HEK293 (cell line): Measurements from ENCODE around the gene TAF11.
A peak's percentile ranks its signal among the peaks of the same experiment; 100 is the strongest.

ENCODE experiments used
- EGR2 ChIP-seq: fragments of 450-650 bp; formaldehyde crosslinking; IDR thresholded peaks from 2 replicates; pipeline ENCODE4 v1.5.1; 2016; ENCODE audit warnings: low read depth, missing biosample characterization, missing genetic modification characterization
- HOXA7 ChIP-seq: sonication (generic); formaldehyde crosslinking; IDR thresholded peaks from 2 replicates; pipeline ENCODE4 v1.8.1; 2022; ENCODE audit warnings: missing genetic modification reagents, borderline replicate concordance
- HOXC10 ChIP-seq: sonication (generic); formaldehyde crosslinking; IDR thresholded peaks from 2 replicates; pipeline ENCODE4 v1.8.1; 2023; ENCODE audit warnings: mild to moderate bottlenecking, missing genetic modification reagents
- IKZF3 ChIP-seq: fragments of 450-650 bp; IDR thresholded peaks from 2 replicates; pipeline ENCODE4 v1.5.0; 2018; ENCODE audit warnings: missing biosample characterization, mild to moderate bottlenecking, missing genetic modification characterization, moderate library complexity
- SCRT1 ChIP-seq: fragments of 450-650 bp; formaldehyde crosslinking; IDR thresholded peaks from 2 replicates; pipeline ENCODE4 v1.5.1; 2016; ENCODE audit warnings: missing biosample characterization, missing genetic modification characterization, borderline replicate concordance
- SETDB1 ChIP-seq: IDR thresholded peaks from one replicate; pipeline ENCODE4 v1.6.1; 2017; ENCODE audit warnings: mild to moderate bottlenecking, low read length, moderate library complexity, mixed read lengths; ENCODE audit not compliant: insufficient read length
- ZBTB17 ChIP-seq: fragments of 450-650 bp; formaldehyde crosslinking; IDR thresholded peaks from 2 replicates; pipeline ENCODE4 v1.5.1; 2016; ENCODE audit warnings: missing biosample characterization, missing genetic modification characterization
- ZBTB8A ChIP-seq: fragments of 450-650 bp; formaldehyde crosslinking; IDR thresholded peaks from 2 replicates; pipeline ENCODE4 v1.5.1; 2016; ENCODE audit warnings: missing biosample characterization, missing genetic modification characterization
- ZFHX2 ChIP-seq: fragments of 450-650 bp; formaldehyde crosslinking; conservative IDR thresholded peaks from 2 replicates; pipeline ENCODE4 v1.5.1; 2016; ENCODE audit warnings: missing biosample characterization, missing genetic modification characterization
- ZNF112 ChIP-seq: fragments of 450-650 bp; formaldehyde crosslinking; IDR thresholded peaks from 2 replicates; pipeline ENCODE4 v1.5.0; 2017; ENCODE audit warnings: missing biosample characterization, missing genetic modification characterization
- ZNF114 ChIP-seq: fragments of 450-650 bp; formaldehyde crosslinking; IDR thresholded peaks from 2 replicates; pipeline ENCODE4 v1.5.0; 2017; ENCODE audit warnings: missing biosample characterization, missing genetic modification characterization
- ZNF2 ChIP-seq: fragments of 450-650 bp; formaldehyde crosslinking; IDR thresholded peaks from 2 replicates; pipeline ENCODE4 v1.5.1; 2016; ENCODE audit warnings: missing biosample characterization, missing genetic modification characterization
- ZNF24 ChIP-seq: fragments of 450-650 bp; formaldehyde crosslinking; IDR thresholded peaks from 2 replicates; pipeline ENCODE4 v1.5.1; 2016; ENCODE audit warnings: missing biosample characterization, missing genetic modification characterization
- ZNF274 ChIP-seq, 2 experiments: fragments of 200-500 bp in 1 of 2; fragments of 450-650 bp in 1 of 2; sonication (Bioruptor generic) in 1 of 2; formaldehyde crosslinking in 1 of 2; IDR thresholded peaks; 2 replicates each; pipeline versions ENCODE4 v1.5.1 to v1.6.1; 2014 to 2016; ENCODE audit warnings: borderline replicate concordance in 1 of 2, inconsistent platforms in 1 of 2, low read length in 1 of 2, missing biosample characterization in 1 of 2, missing genetic modification characterization in 1 of 2
- ZNF292 ChIP-seq: fragments of 450-650 bp; formaldehyde crosslinking; IDR thresholded peaks from 2 replicates; pipeline ENCODE4 v1.5.1; 2016; ENCODE audit warnings: low read depth, missing biosample characterization, missing genetic modification characterization, borderline replicate concordance
- ZNF335 ChIP-seq: fragments of 450-650 bp; formaldehyde crosslinking; conservative IDR thresholded peaks from 2 replicates; pipeline ENCODE4 v1.5.1; 2016; ENCODE audit warnings: missing biosample characterization, missing genetic modification characterization
- ZNF391 ChIP-seq: fragments of 450-650 bp; formaldehyde crosslinking; IDR thresholded peaks from 2 replicates; pipeline ENCODE4 v1.5.1; 2016; ENCODE audit warnings: low read depth, missing biosample characterization, missing genetic modification characterization, borderline replicate concordance
- ZNF473 ChIP-seq: fragments of 450-650 bp; formaldehyde crosslinking; IDR thresholded peaks from 2 replicates; pipeline ENCODE4 v1.5.1; 2017; ENCODE audit warnings: missing biosample characterization, missing genetic modification characterization
- ZNF514 ChIP-seq: fragments of 450-650 bp; formaldehyde crosslinking; IDR thresholded peaks from 2 replicates; pipeline ENCODE4 v1.5.1; 2016; ENCODE audit warnings: missing biosample characterization, missing genetic modification characterization
- ZNF521 ChIP-seq: fragments of 450-650 bp; formaldehyde crosslinking; IDR thresholded peaks from 2 replicates; pipeline ENCODE4 v1.5.1; 2017; ENCODE audit warnings: missing biosample characterization, mild to moderate bottlenecking, missing genetic modification characterization
- ZNF555 ChIP-seq: fragments of 450-650 bp; formaldehyde crosslinking; conservative IDR thresholded peaks from 2 replicates; pipeline ENCODE4 v1.5.1; 2017; ENCODE audit warnings: missing biosample characterization, mild to moderate bottlenecking, missing genetic modification characterization, inconsistent platforms
- ZNF558 ChIP-seq: fragments of 450-650 bp; formaldehyde crosslinking; IDR thresholded peaks from 2 replicates; pipeline ENCODE4 v1.5.1; 2016; ENCODE audit warnings: missing biosample characterization, missing genetic modification characterization
- ZNF571 ChIP-seq: fragments of 450-650 bp; formaldehyde crosslinking; IDR thresholded peaks from 2 replicates; pipeline ENCODE4 v1.5.0; 2017; ENCODE audit warnings: missing biosample characterization, missing genetic modification characterization
- ZNF654 ChIP-seq: fragments of 450-650 bp; formaldehyde crosslinking; IDR thresholded peaks from 2 replicates; pipeline ENCODE4 v1.5.1; 2016; ENCODE audit warnings: low read depth, missing biosample characterization, missing genetic modification characterization
- ZNF658 ChIP-seq: fragments of 450-650 bp; formaldehyde crosslinking; IDR thresholded peaks from 2 replicates; pipeline ENCODE4; 2016; ENCODE audit warnings: missing biosample characterization, missing genetic modification characterization
- ZNF785 ChIP-seq: fragments of 450-650 bp; formaldehyde crosslinking; IDR thresholded peaks from 2 replicates; pipeline ENCODE4 v1.5.1; 2016; ENCODE audit warnings: missing biosample characterization, missing genetic modification characterization
- ZNF843 ChIP-seq: fragments of 450-650 bp; formaldehyde crosslinking; IDR thresholded peaks from 2 replicates; pipeline ENCODE4 v1.5.1; 2016; ENCODE audit warnings: missing biosample characterization, missing genetic modification characterization
- ZSCAN23 ChIP-seq: fragments of 450-650 bp; formaldehyde crosslinking; IDR thresholded peaks from 2 replicates; pipeline ENCODE4 v1.5.1; 2016; ENCODE audit warnings: missing biosample characterization, missing genetic modification characterization
- TF ChIP-seq, protein P1 (sequence below): fragments of 450-650 bp; formaldehyde crosslinking; IDR thresholded peaks from 2 replicates; pipeline ENCODE4 v1.5.1; 2016; ENCODE audit warnings: missing biosample characterization, missing genetic modification characterization
- TF ChIP-seq, protein P2 (sequence below): fragments of 450-650 bp; formaldehyde crosslinking; IDR thresholded peaks from 2 replicates; pipeline ENCODE4 v1.5.1; 2016; ENCODE audit warnings: missing biosample characterization, missing genetic modification characterization, borderline replicate concordance
- TF ChIP-seq, protein P3 (sequence below): fragments of 450-650 bp; formaldehyde crosslinking; IDR thresholded peaks from 2 replicates; pipeline ENCODE4; 2016; ENCODE audit warnings: missing biosample characterization, missing genetic modification characterization
- TF ChIP-seq, protein P4 (sequence below): fragments of 450-650 bp; formaldehyde crosslinking; IDR thresholded peaks from 2 replicates; pipeline ENCODE4 v1.5.1; 2017; ENCODE audit warnings: missing biosample characterization, missing genetic modification characterization

TAF11 gene

DNA sequence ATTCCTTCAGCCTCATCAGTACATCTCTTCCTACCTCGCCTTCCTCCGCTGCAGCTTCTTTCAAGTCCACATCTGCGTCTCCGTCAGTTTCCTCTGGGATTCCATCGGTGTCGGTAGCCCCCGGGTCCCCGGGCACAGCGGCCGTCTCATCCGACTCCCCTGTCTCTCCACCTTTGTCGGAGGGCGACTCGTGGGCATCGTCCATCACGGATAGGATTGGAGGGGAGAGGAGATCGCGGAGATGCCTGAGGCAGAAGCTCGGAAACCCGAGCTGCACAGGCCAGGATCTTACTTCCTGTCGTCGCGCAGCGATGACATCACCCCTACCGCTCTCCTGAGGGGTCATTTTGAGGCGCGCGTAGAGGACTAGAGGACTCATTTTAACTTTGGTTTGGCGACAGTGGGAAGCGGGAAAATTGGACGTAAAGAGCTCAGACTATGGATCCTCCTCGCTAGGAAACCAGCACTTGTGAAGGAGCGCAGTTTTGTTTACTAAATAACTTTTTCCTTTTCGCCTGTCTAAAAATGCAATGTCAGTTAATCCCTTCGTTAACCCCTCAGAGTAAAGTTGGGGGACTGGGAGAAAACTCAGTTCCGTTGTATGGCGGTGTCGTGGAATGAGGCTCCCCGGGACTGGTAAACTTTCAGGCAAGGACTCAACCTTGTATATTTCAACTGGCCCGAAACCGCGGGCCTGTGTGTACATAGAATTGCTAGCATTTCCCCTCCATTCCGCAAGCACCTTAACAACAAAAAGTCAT, at the start of gene TAF11 (continued):
- TF ChIP-seq ZSCAN23 (no peak), ZNF843 (tag by site-specific recombination) (peak; percentile 42; the same call in 1 of the 2 replicates), ZNF558 (tag by site-specific recombination) (no peak), ZBTB17 (tag by site-specific recombination) (peak; percentile 100), ZNF114 (tag by site-specific recombination) (no peak), SCRT1 (tag by site-specific recombination) (no peak), ZNF274 (IDR thresholded peaks at IDR 0.05; ENCODE audit: low read length) (no peak), ZNF274 (tag by site-specific recombination; IDR thresholded peaks at IDR 0.05; ENCODE audit: borderline replicate concordance) (no peak), ZNF292 (tag by site-specific recombination) (no peak), ZFHX2 (tag by site-specific recombination) (no peak), ZNF112 (no peak), ZNF654 (tag by site-specific recombination) (no peak), ZNF2 (peak; percentile 91), ZNF473 (tag by site-specific recombination) (no peak), IKZF3 (tag by site-specific recombination) (peak; percentile 94), ZBTB8A (tag by site-specific recombination) (0 out of 2 replicates have a peak, but pooled peaks have one; percentile 49), ZNF24 (tag by site-specific recombination) (peak; percentile 65), HOXC10 (CRISPR knock-in tag) (no peak), EGR2 (no peak), ZNF658 (tag by site-specific recombination) (no peak), ZNF555 (tag by site-specific recombination) (no peak), SETDB1 (no peak), ZNF514 (tag by site-specific recombination) (no peak), ZNF335 (peak; percentile 88), HOXA7 (CRISPR knock-in tag) (no peak), ZNF521 (no peak), ZNF571 (tag by site-specific recombination) (no peak), ZNF391 (tag by site-specific recombination) (0 out of 2 replicates have a peak, but pooled peaks have one; percentile 18), ZNF785 (tag by site-specific recombination) (no peak)
- TF ChIP-seq, protein P1, sequence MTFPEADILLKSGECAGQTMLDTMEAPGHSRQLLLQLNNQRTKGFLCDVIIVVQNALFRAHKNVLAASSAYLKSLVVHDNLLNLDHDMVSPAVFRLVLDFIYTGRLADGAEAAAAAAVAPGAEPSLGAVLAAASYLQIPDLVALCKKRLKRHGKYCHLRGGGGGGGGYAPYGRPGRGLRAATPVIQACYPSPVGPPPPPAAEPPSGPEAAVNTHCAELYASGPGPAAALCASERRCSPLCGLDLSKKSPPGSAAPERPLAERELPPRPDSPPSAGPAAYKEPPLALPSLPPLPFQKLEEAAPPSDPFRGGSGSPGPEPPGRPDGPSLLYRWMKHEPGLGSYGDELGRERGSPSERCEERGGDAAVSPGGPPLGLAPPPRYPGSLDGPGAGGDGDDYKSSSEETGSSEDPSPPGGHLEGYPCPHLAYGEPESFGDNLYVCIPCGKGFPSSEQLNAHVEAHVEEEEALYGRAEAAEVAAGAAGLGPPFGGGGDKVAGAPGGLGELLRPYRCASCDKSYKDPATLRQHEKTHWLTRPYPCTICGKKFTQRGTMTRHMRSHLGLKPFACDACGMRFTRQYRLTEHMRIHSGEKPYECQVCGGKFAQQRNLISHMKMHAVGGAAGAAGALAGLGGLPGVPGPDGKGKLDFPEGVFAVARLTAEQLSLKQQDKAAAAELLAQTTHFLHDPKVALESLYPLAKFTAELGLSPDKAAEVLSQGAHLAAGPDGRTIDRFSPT (tag by site-specific recombination) = no peak
- TF ChIP-seq, protein P2, sequence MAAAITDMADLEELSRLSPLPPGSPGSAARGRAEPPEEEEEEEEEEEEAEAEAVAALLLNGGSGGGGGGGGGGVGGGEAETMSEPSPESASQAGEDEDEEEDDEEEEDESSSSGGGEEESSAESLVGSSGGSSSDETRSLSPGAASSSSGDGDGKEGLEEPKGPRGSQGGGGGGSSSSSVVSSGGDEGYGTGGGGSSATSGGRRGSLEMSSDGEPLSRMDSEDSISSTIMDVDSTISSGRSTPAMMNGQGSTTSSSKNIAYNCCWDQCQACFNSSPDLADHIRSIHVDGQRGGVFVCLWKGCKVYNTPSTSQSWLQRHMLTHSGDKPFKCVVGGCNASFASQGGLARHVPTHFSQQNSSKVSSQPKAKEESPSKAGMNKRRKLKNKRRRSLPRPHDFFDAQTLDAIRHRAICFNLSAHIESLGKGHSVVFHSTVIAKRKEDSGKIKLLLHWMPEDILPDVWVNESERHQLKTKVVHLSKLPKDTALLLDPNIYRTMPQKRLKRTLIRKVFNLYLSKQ = no peak
- TF ChIP-seq, protein P3, sequence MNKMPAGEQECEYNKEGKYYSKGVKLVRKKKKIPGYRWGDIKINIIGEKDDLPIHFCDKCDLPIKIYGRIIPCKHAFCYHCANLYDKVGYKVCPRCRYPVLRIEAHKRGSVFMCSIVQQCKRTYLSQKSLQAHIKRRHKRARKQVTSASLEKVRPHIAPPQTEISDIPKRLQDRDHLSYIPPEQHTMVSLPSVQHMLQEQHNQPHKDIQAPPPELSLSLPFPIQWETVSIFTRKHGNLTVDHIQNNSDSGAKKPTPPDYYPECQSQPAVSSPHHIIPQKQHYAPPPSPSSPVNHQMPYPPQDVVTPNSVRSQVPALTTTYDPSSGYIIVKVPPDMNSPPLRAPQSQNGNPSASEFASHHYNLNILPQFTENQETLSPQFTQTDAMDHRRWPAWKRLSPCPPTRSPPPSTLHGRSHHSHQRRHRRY (tag by site-specific recombination) = no peak
- TF ChIP-seq, protein P4, sequence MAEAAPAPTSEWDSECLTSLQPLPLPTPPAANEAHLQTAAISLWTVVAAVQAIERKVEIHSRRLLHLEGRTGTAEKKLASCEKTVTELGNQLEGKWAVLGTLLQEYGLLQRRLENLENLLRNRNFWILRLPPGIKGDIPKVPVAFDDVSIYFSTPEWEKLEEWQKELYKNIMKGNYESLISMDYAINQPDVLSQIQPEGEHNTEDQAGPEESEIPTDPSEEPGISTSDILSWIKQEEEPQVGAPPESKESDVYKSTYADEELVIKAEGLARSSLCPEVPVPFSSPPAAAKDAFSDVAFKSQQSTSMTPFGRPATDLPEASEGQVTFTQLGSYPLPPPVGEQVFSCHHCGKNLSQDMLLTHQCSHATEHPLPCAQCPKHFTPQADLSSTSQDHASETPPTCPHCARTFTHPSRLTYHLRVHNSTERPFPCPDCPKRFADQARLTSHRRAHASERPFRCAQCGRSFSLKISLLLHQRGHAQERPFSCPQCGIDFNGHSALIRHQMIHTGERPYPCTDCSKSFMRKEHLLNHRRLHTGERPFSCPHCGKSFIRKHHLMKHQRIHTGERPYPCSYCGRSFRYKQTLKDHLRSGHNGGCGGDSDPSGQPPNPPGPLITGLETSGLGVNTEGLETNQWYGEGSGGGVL (tag by site-specific recombination) = no peak
